Neural progenitor cell (in vitro differentiated cells): ENCODE data around the gene TRIM63.

Source experiments
- EZH2phosphoT487 ChIP-seq: fragments of 200-600 bp; sonication (generic); IDR thresholded peaks from 2 replicates; pipeline ENCODE4 v1.6.1; 2017; ENCODE audit warnings: antibody characterized with exemption
- TF ChIP-seq, protein P1 (sequence below): fragments of 200-600 bp; sonication (generic); IDR thresholded peaks from 2 replicates; pipeline ENCODE4 v1.5.1; 2017; ENCODE audit warnings: antibody characterized with exemption, mild to moderate bottlenecking

DNA sequence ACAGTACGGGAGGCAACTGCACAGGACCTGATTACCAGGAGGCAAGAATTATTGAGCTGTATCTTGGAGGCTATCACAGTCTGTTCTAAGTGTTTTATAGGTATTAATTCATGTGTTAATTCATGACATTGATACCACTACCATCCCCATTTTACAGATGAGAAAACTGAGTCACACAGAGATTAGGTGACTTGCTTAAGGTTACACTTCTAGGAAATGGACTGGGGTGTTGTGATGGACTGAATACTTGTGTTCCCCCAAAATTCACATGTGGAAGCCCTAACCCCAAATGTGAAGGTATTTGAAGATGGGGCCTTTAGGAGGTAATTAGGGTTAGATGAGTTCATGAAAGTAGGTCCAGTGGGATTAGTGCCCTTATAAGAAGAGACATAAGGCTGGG lies 10.1 kb upstream of the TRIM63 start:
- TF ChIP-seq, protein P1, sequence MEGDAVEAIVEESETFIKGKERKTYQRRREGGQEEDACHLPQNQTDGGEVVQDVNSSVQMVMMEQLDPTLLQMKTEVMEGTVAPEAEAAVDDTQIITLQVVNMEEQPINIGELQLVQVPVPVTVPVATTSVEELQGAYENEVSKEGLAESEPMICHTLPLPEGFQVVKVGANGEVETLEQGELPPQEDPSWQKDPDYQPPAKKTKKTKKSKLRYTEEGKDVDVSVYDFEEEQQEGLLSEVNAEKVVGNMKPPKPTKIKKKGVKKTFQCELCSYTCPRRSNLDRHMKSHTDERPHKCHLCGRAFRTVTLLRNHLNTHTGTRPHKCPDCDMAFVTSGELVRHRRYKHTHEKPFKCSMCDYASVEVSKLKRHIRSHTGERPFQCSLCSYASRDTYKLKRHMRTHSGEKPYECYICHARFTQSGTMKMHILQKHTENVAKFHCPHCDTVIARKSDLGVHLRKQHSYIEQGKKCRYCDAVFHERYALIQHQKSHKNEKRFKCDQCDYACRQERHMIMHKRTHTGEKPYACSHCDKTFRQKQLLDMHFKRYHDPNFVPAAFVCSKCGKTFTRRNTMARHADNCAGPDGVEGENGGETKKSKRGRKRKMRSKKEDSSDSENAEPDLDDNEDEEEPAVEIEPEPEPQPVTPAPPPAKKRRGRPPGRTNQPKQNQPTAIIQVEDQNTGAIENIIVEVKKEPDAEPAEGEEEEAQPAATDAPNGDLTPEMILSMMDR = no peak
- no peak for TF ChIP-seq EZH2phosphoT487
